Measurements from ENCODE around the gene MAPKAPK2. TPM values are rescaled to one million over a fixed set of nuclear protein-coding genes. Genes with fewer than 3 reads are reported as not detected.

The MAPKAPK2 gene
- polyA plus RNA-seq, 1 of the 3 experiments (the other 2 are of a cell fraction): 46.8 TPM

GRCh38 chr1:206705191-206705590 lies 20.5 kb downstream of the MAPKAPK2 start:
- no peaks in the 10 kb centered on the region for H3K9me3 ChIP-seq
- H3K4me1 ChIP-seq (ENCODE audit: control insufficient read depth in 1 of 2, insufficient read depth in 2 of 2, low read depth in 1 of 2, low read length in 1 of 2): peaks cover 29 to 33% of the 10 kb centered on the region in 2 experiments; a peak in 2 of 4 replicates
- H3F3A ChIP-seq (replicated peaks; ENCODE audit: insufficient read depth): no peaks in the 10 kb centered on the region
- CTCF ChIA-PET: interaction anchor here (1.2 to 2.8 kb wide), 3 partner anchors 19 to 210 kb away, joined by 3 to 9 read pairs (median 6); no protein-coding TSS in a partner anchor
- H3K27ac ChIP-seq (ENCODE audit: low read depth in 2 of 2, low read length in 1 of 2): no peak overlapping the region
- H3K4me2 ChIP-seq: 0 out of 2 replicates have a peak overlapping the region, but pooled peaks have one; percentile 17
- POLR2A ChIA-PET: no interaction called here
- 79% methylated on average over 4 of the region's 4 CpGs for WGBS (ENCODE audit: low lambda C conversion rate)
- H4K20me1 ChIP-seq (ENCODE audit: insufficient read depth): peaks cover 100% of the 10 kb centered on the region
- H3K27me3 ChIP-seq (ENCODE audit: insufficient read depth): no peaks in the 10 kb centered on the region
- no peak for DNase-seq
- peaks cover 97% of the 10 kb centered on the region for H3K79me2 ChIP-seq (ENCODE audit: insufficient read depth)
- no peaks in the 10 kb centered on the region for H3K36me3 ChIP-seq (replicated peaks in 1 of 2; ENCODE audit: control insufficient read depth in 1 of 2, insufficient read depth in 2 of 2, low read length in 1 of 2)
- H3K9ac ChIP-seq: no peak overlapping the region
- H2AFZ ChIP-seq (ENCODE audit: low read depth): no peak overlapping the region
- TF ChIP-seq MXI1 (IDR thresholded peaks at IDR 0.05; ENCODE audit: low read depth, low read length) (no peak), NFIC (IDR thresholded peaks at IDR 0.05; ENCODE audit: borderline replicate concordance) (no peak), CHD2 (IDR thresholded peaks at IDR 0.05; ENCODE audit: low read length, partially characterized antibody) (no peak), JUND (IDR thresholded peaks at IDR 0.05) (no peak), CTCF (IDR thresholded peaks at IDR 0.05) (no peak), POLR2AphosphoS5 (IDR thresholded peaks at IDR 0.05; ENCODE audit: low read depth, low read length) (no peak), MEF2A (IDR thresholded peaks at IDR 0.05; ENCODE audit: borderline replicate concordance, low read depth) (no peak)
- H3K4me3 ChIP-seq (ENCODE audit: low read depth in 2 of 2, low read length in 1 of 2): no peak overlapping the region
- no peaks in the 10 kb centered on the region for H3K9me2 ChIP-seq

GRCh38 chr1:206705726-206706297 lies 21.1 kb downstream of the MAPKAPK2 start:
- H3K4me3 ChIP-seq (ENCODE audit: low read depth in 2 of 2, low read length in 1 of 2): no peak overlapping the region
- H3K36me3 ChIP-seq (replicated peaks in 1 of 2; ENCODE audit: control insufficient read depth in 1 of 2, insufficient read depth in 2 of 2, low read length in 1 of 2): no peaks in the 10 kb centered on the region
- no peak for DNase-seq
- no peak overlapping the region for H3K9ac ChIP-seq
- WGBS (ENCODE audit: low lambda C conversion rate): 89% methylated on average over 8 of the region's 8 CpGs
- peaks cover 26 to 29% of the 10 kb centered on the region in 2 experiments; a peak in 2 of 4 replicates for H3K4me1 ChIP-seq (ENCODE audit: control insufficient read depth in 1 of 2, insufficient read depth in 2 of 2, low read depth in 1 of 2, low read length in 1 of 2)
- no peak overlapping the region for H2AFZ ChIP-seq (ENCODE audit: low read depth)
- H3K9me3 ChIP-seq: no peaks in the 10 kb centered on the region
- H3K79me2 ChIP-seq (ENCODE audit: insufficient read depth): peaks cover 97% of the 10 kb centered on the region
- no peaks in the 10 kb centered on the region for H3K27me3 ChIP-seq (ENCODE audit: insufficient read depth)
- ChIA-PET POLR2A (no interaction called here), CTCF (interaction anchor here (0.9 to 2.8 kb wide), 5 partner anchors 12 to 210 kb away, joined by 3 to 9 read pairs (median 3); no protein-coding TSS in a partner anchor)
- H3K9me2 ChIP-seq: no peaks in the 10 kb centered on the region
- peaks cover 100% of the 10 kb centered on the region for H4K20me1 ChIP-seq (ENCODE audit: insufficient read depth)
- H3K27ac ChIP-seq (ENCODE audit: low read depth in 2 of 2, low read length in 1 of 2): no peak overlapping the region
- 0 out of 2 replicates have a peak overlapping the region, but pooled peaks have one; percentile 17 for H3K4me2 ChIP-seq
- no peaks in the 10 kb centered on the region for H3F3A ChIP-seq (replicated peaks; ENCODE audit: insufficient read depth)
- TF ChIP-seq RXRA (IDR thresholded peaks at IDR 0.05; ENCODE audit: borderline replicate concordance, low read depth) (no peak), REST (IDR thresholded peaks at IDR 0.05; ENCODE audit: low read depth, low read length) (no peak), MEF2A (IDR thresholded peaks at IDR 0.05; ENCODE audit: borderline replicate concordance, low read depth) (no peak), RCOR1 (IDR thresholded peaks at IDR 0.05; ENCODE audit: low read length) (no peak), TEAD4 (IDR thresholded peaks at IDR 0.05; ENCODE audit: borderline replicate concordance, insufficient read depth) (no peak), IRF3 (IDR thresholded peaks at IDR 0.05; ENCODE audit: low read depth, low read length) (no peak), JUND (IDR thresholded peaks at IDR 0.05) (no peak), TAF1 (IDR thresholded peaks at IDR 0.05; ENCODE audit: borderline replicate concordance, low read depth, low read length) (no peak), EZH2phosphoT487 (IDR thresholded peaks at IDR 0.05; ENCODE audit: borderline replicate concordance, low read depth) (no peak), CHD2 (IDR thresholded peaks at IDR 0.05; ENCODE audit: low read length, partially characterized antibody) (no peak), ZBTB33 (IDR thresholded peaks at IDR 0.05; ENCODE audit: borderline replicate concordance, low read depth) (no peak), RFX5 (IDR thresholded peaks at IDR 0.05; ENCODE audit: low read length) (no peak), TCF12 (IDR thresholded peaks at IDR 0.05) (no peak), SIN3A (IDR thresholded peaks at IDR 0.05; ENCODE audit: borderline replicate concordance, low read depth, low read length) (no peak), NFIC (IDR thresholded peaks at IDR 0.05; ENCODE audit: borderline replicate concordance) (no peak)

Data from SK-N-SH (cell line).